ENCODE data around the gene OR4F15.
"Not testable (repeated sequence)": the region's sequence is repeated elsewhere in the genome, so short reads cannot be mapped to it uniquely, and the experiment has no call there.

Gene OR4F15, protein sequence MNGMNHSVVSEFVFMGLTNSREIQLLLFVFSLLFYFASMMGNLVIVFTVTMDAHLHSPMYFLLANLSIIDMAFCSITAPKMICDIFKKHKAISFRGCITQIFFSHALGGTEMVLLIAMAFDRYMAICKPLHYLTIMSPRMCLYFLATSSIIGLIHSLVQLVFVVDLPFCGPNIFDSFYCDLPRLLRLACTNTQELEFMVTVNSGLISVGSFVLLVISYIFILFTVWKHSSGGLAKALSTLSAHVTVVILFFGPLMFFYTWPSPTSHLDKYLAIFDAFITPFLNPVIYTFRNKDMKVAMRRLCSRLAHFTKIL

DNA sequence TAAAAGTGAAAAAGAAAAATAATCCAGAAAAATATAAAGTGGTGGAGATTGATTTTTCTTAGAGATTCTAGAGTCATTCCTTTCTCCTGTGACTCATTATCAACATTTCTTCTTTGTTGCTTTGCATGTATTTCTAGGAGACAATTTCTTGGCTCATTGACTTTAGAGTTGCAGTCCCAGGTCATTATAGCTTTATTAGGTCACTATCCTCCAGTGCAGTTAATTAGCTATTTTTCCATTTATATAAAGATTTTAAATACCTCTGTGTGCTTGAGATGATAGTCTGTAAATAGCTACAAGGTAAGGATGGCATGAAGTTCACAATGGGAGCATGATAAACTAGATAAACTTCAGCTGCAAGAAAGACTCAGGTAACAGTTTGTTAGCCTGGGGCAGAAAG, at the start of gene OR4F15:
TSS of gene OR4F15 (plus strand) at position 301 of the 400 bp plus-strand sequence. CDS start 5,985 bp downstream, outside the sequence.
- no peak for DNase-seq

DNA sequence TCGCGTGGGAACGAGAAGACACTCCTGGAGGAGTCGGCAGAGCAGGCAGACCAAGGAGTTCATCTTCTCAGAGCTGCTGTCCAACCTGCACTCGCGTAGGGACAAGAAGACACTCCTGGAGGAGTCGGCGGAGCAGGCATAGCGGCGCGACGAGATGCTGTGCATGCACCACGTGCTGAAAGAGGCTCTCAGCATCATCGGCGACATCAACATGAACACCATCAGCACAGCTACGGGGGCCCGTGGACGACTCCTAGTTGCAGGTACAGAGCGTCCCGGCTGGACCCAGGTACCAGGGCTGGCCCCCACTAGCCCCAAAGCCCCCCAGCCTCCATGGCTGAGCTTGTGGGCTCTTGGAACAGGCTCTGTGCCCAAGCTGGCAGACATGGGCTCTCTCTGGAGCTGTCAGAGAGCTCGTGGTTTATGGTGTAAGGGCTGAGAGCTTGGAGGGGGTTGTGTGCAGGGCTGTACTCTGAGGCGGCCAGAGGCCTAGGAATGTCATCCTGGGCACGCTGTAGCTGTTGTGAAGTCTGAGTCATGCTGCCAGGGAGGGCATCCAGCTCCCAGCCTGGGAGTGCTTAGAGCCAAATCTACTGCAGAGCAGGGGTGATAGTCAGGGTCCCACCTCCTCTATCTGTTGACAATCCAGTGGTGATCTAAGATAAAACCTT, 47.2 kb upstream of the OR4F15 start:
- not testable (repeated sequence) for DNase-seq

DNA sequence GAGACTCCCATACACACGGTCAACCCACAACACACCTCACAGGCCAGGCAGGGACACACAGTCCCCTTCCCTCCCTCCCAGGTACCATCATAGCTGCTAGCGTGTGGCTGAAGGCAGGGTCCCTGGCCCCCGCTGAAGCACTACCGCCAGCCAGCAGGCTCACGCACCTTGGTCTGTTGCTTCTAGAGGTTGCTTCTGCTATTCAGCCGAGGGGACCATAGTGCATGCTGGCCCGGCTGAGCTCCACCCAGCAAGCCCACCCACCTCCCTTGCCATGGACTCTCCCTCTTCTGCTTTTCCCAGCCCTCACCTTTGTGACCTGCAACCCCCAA, 46.7 kb upstream of the OR4F15 start:
- not testable (repeated sequence) for DNase-seq

DNA sequence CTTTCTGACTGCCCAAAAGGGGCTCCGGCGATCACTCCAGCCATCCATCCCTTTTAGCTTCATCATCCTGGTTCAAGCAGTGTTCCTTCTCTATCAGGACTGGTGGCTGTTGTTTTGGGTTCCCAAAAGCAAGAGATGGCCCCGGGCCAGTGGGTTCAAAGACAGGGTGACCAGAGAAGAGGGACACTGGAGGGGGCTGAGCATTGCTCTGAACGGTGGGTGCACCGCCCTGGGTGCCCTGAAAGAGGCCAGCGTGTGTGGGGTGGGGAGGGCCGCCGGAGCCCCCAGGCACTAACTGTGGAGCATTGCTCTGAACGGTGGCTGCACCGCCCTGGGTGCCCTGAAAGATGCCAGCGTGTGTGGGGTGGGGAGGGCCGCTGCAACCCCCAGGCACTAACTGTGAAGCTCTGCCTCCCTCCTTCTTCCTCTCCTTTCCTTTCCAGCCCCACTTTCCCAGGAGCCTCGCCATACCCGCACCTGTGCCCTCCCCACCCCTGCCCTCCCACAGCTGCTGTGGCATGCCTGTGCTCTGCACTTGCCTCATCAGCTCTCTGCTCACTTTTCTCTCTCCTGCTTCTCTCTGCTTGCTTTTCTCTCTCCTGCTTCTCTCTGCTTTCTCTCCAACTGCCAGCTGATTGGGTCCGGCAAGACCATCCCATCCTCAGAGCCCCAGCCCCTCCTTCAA, 46.1 kb upstream of the OR4F15 start:
- DNase-seq, result no peak

DNA sequence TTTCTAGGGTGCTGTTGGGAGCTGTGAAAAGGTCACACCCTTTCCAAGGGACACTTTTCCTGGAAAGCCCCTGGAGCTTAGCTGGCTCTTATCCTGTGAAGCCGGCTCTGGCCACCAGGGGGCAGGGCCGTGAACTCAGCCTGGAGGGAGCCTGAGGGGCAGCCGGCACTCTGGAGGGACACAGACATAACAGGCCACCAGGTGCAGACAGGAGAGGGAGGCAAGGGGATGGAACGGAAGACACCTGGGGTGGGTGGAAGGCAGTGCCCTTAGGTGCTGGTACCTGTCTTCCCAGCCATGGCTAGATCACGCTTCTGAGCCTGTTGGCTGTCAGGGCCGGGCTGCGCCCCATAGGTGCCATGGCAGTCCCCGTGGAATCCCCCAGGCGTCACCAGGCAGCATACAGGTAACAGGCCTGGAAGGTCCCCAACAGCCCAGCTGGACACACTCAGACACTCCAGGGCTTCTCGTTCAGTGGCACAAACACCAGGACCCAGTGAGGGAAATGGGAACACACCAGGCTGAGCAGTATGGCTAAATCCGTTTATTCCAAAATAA, 44.8 kb upstream of the OR4F15 start:
- DNase-seq, result not testable (repeated sequence)

DNA sequence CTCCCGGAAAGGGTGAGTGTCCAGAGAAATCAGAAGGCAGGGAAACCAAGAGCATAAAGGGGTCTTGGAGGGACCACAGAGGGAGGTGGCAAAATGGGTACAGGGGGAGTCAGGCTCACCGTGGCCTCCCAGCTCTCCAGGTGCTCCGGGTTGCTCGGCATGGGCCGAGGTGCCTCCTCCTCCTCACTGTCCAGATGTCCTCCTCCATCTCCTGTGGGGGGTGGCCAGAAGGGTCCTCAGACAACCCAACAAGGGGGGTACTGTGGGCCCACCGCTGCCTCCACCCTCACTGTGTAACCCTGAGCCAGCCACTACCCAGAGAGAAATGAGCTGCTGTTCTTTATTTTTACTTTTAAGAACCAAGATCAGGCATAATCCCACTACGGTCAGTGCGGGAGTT, 39.1 kb upstream of the OR4F15 start:
- no peak for DNase-seq

DNA sequence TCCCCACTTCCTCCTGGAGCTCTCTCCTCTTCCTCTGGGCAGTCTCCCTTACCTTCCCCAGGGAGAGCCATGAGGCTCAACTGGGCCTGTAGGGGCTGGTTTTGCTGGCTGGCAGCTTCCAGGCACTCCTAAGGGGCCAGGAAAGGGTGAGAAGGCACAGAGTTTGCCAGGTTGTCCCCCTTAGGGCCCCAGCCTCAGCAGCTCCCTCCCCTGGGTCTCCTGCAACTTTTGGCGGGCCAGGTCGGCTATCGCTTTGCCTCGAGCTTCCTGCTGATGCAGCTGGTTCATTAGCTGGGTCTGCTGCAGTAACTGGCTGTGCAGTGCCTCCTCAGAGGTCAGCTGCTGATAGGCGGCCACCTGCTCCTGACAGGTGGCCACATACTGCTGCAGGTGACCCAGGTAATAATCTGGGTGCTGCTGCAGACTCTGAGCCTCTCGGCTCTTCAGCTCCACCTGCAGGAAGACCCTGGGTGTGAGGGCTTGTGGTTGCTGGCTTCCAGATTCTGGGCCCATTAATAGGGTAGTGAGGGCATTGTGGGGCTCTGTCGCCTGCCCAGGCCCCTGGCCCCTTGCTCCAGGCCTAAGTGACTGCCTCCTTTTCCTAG, 38.4 kb upstream of the OR4F15 start:
- DNase-seq, result no peak

DNA sequence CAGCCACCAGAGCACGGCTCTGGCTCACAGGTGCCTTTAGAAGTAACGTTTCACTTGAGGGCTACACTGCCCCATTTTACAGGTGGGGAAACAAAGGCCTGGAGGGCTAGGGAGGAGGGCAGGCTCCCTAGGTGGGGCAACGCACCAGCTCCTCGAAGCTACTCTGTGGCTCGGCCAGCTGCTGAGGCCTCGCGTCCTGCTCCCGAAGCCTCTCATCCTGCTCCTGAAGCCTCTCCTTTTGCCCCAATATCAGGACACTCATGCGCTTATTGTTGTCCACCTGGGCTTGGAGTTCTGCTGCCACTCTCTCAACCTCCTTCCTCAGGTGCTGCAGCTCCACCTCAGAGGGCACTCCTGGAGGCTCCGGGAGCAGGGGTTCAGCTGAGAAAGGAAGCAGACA, 36.9 kb upstream of the OR4F15 start:
- DNase-seq, result no peak

DNA sequence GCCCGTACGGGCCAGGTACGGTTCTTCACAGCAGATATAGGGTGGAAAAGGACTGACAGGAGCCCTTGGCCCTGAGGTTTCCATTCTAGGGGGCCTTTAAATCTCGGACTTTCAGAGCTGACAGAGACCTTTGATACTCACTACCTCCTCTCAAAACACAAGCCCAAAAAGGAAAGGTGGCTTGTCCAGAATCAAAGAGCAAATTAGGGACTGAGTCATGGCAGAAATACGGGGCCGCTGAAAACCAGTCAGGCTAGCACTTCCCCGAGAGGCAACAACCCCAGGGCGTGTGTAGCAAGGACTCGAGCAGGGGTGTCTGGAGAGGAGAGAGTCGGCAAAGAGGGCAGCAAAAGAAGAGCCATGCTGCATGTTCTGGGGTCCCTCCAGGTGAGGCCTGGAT, 33.4 kb upstream of the OR4F15 start:
- DNase-seq, result not testable (repeated sequence)

DNA sequence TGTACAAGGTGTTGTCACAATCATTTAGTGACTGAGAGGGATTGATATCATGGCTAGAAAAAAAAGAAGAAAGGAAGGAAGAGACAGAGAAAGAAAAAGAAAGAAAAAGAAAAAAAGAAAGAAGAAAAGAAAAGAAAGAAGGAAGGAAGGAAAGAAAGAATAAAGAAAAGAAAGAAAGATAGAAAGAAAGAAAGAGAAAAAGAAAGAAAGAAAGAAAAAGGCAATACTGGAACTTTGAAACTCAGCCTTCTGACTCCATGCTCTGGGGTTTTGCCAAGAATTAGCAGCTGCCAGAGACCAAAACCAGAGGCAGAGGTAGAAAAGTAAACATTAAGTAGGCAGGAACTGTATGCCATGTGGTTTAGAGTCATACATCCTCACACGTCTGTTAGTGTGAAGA, 31.8 kb upstream of the OR4F15 start:
- not testable (repeated sequence) for DNase-seq

DNA sequence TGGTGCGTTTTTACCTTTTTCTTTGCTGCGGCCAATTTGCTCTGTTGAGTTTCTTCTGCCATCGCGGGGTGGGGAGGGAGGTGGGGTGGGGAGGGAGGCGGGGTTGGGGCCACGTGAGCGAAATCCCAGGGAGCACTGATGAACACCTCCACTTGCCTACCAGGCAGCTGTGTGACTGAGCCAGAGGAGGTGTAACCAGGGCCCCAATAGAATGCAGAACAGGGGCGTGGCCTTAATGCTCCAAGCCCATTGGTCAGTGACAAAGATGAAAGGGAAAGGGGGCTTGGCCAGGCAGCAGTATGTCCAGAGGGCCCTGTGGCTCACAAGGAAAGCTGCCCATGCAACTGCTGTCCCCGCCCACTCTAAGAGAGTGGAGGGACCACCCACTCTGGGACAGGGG, 30.1 kb upstream of the OR4F15 start:
- DNase-seq, result no peak

DNA sequence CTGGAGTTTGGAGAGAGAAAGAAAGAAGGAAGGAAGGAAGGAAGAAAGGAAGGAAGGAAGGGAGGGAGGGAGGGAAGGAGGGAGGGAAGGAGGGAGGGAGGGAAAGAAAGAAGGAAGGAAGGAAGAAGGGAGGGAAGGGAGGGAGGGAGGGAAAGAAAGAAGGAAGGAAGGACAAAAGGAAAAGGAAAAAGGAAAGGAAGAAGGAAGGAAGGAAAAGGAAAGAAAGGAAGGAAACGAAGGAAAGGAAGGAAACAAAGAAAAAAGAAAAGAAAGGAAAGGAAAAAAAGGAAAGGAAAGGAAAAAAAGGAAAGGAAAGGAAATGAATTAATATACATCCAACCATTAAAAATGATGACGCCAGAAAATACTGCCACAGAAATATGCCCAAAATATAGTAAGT, 27.4 kb upstream of the OR4F15 start:
- no peak for DNase-seq

DNA sequence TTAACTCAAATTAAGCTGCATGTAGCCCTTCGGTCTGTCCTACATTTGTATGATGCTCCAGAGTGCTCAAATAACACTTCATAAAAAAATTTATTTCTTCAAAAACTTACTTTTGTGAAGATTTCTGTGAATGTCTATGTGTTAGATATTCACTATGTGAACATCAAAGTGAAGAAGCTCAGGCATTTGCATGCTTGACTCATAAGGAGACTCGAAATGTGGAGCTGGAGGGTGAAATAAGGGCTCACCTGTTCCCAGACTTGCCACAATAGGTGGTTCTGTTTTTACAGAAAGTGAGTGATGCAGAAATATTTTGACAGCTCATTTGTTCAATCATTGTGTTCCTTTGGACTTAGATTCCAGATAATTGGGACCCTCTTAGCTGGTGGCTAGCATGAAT, 25.6 kb upstream of the OR4F15 start:
- DNase-seq, result not testable (repeated sequence)

DNA sequence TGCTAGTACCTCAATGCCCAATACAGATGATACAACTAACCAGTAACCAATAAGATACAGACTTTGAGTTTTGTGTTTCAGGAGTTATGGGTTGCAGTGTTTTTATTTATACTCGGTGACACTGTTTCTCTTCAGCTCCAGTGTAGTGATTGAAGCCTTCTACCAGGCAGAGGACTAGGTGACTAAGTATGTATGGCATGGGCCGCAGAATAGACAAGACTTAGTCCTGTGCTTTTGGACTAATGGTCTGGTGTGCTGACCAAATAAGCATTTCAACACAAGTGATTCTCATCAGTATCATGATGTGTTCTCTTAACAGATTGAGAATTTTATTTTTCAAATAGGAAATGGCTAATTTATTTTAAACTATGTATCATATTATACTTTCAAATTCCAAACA, 24.0 kb upstream of the OR4F15 start:
- DNase-seq, result not testable (repeated sequence)

DNA sequence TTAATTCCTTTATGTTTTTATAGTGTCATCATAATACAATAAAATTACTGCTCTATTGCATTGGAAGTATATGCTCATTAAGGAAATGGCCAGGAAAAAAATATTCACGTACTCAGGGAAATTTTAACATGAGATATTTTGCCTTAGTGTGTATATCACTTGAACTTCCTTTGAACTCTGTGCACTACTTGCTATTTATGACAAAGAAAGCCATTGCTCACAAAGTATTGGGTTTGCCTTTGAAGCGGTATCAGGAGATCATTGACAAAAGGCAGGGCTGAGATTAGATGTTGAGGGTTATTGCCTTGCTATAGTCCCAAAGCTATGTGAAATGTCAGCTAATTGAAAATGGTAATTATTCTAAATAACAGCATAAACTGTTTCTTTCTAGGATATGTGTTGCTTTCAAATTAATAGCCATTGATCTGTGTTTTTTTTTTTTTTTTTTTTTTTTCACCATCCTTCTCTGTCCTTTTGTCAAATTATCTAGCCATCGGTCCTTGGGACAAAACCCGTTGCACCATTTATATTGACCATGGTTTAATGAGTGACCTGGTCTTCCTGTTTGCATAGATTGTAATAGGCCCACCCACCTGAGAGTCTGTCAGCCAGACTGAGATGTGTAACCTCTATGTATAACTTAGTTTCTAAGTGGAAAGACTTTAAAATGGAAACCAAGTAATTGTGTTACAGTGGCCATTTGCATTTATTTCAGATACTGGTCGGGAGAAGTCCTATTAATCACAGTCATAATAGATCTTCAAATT, 23.3 kb upstream of the OR4F15 start:
- not testable (repeated sequence) for DNase-seq

DNA sequence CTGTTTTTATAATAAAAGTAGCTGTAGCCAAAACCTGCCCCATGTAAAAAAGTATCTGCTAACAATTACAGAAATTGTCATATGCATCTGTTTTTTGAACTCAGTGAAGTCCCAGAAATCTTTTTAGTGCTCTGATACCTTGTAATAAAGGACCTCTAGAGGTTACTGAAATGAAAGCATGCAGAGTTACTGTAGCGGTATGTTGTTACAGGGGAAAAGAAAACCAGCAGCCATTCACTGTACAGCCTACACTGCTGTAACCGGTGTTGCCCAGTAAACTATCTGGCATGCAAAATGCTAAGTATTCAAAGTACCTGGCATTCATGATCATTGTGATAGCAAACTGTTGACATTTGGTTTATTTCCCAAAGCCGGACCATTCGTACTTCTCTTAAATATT, 21.3 kb upstream of the OR4F15 start:
- DNase-seq, result not testable (repeated sequence)

DNA sequence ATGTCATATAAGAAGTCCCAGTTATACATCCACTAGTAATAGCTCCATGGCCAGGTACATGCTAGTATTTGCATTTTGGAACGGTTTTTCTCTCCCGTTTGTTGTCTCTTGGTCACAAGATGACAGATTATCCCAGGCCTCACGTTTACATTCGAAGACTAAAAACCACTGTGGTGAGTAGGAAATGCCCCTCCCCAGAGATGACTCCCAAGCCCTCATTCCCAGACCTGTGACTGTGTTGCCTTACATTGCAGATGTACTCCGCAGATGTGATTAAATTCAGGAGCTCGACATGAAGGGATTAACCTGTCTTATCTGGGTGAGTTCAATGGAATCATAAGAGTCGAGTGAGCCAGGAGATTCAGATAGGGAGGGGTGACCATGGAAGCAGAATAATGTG, 18.0 kb upstream of the OR4F15 start:
- DNase-seq, result not testable (repeated sequence)

DNA sequence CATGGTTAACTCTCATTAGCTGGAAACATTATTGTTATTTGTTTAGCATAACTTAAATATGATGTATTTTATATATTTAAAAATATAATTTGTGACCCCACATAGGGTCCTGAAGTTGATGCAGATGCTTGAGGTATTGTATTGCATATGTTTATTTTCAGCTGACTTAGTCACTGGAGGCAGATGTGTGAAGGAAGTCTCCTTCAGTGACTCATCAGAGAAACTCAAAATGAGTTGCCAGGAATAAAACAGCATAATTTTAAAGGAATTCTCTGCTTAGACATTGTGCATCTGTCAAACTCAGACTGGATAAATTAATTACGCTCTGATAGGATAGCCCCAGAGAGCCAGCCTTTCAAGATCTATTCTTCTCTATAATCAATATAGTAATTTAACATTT, 16.5 kb upstream of the OR4F15 start:
- DNase-seq, result no peak

DNA sequence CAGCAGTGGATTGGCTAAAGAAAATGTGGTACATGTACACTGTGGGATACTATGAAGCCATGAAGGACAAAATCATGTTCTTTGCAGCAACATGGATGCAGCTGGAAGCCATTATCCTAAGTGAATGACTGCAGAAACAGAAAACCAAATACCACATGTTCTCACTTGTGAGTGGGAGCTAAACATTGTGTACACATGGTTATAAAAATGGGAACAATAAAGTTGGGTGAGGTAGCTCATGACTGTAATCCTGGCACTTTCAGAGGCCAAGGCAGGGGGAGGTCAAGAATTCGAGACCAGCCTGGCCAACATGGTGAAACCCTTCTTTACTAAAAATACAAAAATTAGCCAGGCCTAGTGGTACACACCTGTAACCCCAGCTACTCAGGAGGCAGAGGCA, 12.3 kb upstream of the OR4F15 start:
- no peak for DNase-seq

DNA sequence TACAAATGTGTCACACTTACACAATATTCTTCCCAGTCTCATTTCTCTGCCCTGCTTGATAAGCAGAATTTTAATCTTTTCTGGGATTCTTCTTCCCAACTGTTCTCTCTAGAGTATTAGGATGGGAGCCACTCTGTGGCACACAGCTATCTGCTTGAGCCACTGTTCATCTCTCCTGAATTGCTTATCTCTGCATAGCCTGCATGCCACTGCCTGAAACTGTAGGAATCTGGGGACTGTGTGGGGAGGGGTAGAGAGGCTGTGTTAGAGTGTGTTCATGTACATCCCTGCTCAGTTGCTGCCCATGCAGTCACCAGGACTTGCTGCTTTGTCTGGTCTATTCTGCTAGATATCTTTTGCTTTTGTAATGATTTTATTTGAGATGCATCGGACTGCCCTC, 11.0 kb upstream of the OR4F15 start:
- DNase-seq, result no peak

DNA sequence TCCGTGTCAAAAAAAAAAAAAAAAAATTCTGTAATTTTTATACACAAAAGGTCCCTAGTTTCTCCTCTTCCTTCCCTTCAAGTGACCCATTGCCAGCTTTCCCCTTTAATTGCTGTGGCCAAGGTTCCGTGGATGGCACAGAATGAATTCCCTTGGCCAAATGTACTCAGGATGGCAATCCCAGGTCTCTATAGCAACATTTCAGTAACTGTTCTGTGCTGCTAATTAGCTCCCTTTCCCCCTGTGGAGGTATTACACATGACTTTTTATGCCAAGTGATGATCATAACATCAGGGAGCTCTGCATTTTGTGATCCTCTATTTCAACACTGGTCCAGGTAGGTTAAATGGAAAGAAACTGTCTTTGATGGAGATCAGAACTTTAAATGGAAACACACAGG, 8.8 kb upstream of the OR4F15 start, which contains the start of gene OR4F6:
TSS of gene OR4F6 (plus strand) at position 301 of the 400 bp plus-strand sequence. CDS start 2,211 bp downstream, outside the sequence.
- DNase-seq, result no peak

DNA sequence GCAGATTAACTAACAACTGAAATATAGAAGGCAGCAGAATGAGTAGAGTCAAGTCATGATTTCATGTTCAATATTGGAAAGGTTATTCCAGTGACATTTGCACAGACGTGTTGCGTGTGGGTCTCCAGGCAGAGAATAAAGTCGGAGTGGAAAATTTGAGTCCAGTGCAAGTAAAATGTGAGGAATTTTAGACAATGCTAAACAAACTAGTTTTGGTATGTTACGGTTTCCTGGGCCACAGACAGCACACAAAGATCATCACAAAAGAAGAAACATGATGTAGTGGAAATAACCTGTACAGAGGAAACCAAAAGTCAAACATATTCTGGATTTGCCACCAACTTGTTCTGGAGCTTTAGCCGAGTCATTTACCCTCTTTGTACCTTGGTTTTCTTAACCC, 8.3 kb upstream of the OR4F15 start:
- no peak for DNase-seq

Measured in bone marrow (tissue), 2 donors.